ENCODE data around the gene EPGN.
A peak's percentile ranks its signal among the peaks of the same experiment; 100 is the strongest.
"Not testable (repeated sequence)": the region's sequence is repeated elsewhere in the genome, so short reads cannot be mapped to it uniquely, and the experiment has no call there.

The EPGN gene

DNA sequence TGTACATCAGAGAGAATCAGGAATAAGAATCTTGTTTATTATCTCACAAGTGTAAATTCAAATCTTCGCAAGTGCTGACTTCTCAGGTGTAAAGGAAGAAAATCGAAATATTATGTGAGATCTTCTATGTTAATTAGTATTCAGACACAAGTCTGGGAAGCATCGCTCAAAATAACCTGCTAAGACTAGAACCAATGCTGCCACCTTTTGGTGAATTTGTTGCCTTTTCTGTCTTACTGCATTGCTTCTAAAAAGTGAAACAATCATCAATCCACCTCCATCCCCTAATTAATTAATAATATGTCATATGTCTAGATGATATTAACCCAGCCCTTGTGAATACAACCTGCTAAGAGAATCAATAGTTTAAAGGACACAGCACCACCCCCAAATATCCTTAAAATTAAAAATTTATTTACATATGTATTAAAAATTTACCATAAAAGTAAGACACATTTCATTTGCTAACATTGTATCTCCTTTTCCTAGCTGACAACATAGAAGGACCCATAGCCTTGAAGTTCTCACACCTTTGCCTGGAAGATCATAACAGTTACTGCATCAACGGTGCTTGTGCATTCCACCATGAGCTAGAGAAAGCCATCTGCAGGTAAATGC, 3.5 kb downstream of the EPGN start:
- peak; percentile 67 for DNase-seq

DNA sequence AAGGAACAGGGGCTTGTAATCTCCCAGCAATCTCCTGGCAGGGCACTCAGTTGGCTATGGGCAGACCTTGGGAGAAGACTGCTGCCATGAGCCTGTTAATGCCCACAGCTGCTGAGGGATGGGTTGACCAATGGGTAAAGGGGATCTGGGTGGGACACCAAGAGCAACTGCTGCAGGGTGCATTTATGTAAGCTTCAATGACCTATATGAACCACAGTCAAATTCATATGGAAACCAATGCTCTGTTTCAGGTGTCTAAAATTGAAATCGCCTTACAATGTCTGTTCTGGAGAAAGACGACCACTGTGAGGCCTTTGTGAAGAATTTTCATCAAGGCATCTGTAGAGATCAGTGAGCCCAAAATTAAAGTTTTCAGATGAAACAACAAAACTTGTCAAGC, 6.1 kb downstream of the EPGN start:
- DNase-seq = no peak

DNA sequence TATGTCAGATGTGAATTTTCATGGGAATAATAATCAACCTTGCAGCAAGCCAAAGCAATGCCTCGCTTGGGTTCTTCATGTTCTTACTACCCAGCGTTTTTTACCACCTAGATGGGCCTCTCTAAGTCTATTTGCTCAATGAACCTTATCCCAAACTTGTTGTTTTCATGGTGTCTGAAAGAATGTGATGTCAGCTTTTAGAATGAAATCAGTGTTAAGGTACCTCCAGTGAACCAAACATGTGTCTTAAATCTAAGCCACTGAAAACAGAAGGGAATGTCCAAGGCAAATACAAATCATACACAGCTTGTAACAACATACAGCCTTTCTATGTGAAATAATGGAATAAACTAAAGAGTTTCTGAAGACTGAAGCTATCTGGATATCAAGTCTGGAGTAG, 6.7 kb downstream of the EPGN start:
- no peak for DNase-seq

DNA sequence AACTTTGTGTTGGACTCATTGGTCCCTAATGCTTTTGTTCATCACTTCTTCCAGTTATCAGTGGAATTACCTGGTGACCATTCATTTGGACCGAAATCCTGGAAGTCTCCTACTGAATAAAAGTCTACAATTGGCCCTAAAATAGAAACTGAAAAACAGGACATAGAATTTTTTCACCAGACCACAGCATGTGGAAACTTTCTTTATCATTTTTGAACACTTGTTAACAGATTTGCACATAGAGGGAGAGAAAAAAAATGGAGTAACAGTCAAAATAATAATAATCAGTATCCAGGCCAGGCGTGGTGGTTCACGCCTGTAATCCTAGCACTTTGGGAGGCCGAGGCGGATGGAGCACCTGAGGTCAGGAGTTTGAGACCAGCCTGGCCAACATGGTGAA, 7.1 kb downstream of the EPGN start:
- no peak for DNase-seq

DNA sequence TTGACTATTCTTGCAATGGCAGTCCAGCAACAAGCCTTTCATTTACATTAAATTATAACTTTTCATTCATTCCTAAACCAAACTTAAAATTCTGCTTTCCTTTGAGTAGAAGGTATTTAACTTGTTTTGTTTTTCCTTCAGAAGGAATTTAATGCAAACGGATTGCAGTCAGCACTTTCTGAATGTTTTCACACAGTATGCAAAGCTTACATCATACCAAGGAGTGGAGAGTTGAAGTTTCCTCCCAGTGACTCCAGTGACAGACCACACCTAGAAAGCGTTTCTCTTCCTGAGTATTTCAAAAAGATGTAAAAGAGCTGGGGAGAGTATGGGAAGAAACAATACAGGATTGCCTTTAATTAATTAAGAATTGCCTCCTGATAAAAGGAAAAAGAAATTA, 8.1 kb downstream of the EPGN start:
- no peak for DNase-seq

DNA sequence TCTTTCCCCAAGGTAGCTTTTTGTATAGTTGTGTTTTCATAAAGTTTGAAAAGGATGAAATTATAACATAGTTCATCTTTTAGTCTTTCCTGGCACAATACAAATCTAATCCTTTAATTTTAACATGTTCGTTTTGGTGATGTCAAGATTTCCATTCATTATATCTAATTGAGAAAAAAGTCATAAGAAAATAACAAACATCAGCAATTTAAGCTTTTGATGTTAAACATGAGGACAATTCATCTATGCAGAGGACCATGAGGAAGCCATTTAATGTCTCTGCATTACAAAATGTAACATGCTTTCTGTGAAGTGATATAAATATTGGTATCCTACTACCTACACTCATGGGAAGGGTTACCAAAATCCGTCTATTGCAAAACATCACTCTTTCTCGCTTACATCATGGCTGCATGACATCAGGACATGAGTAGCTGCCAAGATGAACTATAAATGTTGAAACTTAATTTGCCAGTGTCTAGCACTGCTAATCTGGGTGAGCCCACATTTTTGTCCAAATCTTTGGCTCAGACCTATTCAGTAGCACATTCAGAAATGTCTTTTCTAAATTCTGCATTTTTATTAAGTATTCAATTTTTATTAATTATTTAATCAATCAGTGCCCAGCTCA, 9.5 kb downstream of the EPGN start:
- no peak for DNase-seq

DNA sequence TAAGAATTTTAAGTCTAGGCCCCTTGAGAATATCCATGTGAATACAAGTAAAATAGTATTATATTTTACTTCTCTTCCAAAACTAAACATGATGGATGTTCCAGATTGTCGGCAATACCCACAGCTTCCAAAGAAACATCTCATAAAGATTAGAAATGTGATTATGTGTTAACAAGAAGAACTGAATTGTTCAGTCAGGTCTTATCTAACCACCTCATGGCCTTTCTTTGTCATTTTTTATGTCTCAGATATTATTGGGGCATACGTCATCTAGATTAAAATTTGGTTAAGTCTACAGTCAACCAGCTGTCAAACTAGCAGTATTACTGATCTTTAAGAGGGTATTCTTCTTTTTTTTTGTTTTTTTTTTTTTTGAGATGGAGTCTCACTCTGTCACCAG, 10.0 kb downstream of the EPGN start:
- no peak for DNase-seq

DNA sequence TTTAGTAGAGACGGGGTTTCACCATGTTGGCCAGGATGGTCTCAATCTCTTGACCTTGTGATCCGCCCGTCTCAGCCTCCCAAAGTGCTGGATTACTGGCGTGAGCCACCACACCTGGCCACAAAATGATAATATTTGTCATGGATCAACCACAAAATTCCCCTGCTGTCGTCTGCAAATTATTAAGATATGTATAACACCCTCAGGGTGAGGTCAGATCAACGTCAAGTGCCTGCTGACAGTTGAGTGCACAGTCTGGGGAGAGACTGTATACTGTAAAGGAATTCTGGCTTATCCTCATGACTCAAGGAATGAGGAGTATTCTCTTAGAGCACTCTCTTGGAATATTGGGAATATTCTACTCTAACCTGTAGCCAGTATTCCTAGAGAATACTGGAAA, 11.2 kb downstream of the EPGN start:
- DNase-seq = no peak

DNA sequence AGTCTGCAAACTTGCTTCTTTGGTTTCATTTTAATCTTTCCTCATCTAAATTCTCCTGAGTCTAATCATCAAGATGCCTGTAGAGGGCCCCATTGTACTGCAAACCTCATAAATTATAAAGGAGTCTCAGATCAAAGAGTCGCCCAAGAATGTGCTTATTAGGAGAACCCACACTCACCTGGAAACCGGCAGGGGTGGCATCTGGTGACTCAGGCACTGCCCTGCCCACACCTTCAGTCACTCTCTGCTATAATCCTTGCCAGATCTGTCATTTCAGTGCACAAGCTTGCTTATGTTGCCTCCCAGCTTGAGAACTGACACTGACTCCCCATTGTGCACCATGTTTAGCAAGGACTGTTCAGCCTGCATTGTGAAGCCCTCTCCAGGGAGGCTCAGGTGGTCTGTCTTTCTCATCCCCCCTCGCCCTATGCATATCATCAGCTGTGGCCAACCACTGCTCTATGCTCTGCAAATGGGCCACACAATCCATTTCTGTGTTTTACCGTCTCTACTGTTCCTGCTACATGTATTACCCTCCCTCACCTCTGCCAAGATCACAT, 12.4 kb downstream of the EPGN start:
- peak; percentile 75 for DNase-seq

DNA sequence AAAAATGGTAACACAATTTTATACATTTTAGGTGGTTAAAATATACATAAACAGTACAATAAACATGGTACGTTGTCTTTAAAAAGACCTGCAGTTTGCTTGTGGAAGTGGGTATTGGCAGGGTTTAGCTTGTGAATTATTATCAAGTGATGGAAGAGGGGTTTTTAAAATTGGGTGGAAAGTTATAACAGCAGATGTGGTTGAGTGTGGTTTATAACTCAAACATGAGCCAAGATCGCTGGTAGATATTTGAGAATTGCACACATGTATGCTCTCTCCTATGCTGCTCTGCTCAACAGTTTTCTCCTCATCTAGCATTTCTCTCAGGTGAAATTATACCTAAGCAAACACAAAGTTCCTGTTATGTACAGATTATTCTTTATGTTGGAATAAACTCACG, 14.0 kb downstream of the EPGN start:
- no peak for DNase-seq

DNA sequence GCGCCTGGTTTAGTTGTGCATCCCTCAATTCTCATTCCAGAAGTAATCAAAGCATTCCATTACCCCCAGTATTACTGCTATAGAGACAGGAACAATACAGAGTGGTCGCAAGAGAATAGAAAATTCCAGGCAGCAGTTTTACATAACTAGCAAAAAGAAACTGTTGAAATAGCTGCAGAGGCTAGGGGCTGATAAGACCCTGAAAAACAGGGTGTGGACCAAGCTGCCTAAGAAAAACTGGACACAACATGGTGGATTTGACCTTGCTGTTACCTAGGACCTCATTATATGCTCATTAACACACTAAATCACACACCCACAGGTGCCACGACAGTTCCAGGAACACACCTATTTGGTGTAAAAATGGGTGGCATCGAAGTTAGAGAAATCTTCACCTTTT, 15.4 kb downstream of the EPGN start:
- no peak for DNase-seq

DNA sequence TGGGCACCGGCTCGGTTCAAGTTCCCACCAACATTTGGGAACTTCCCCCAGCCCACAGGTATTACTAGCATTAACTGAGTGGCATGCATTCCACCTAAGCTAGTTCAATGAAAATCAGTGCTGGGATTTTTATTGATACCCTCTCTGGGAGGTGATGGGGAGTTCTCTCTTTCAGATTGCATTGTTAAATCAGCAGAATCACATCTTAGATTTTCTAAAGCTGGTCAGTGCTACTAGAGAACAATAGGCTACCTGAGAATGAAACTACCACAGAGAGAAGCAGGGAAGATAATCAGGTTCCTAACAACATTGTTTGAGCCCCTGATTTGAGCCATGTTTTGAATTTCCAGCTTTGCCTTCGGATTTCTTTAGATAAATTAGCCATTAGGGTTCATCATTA, 16.0 kb downstream of the EPGN start:
- DNase-seq = no peak

DNA sequence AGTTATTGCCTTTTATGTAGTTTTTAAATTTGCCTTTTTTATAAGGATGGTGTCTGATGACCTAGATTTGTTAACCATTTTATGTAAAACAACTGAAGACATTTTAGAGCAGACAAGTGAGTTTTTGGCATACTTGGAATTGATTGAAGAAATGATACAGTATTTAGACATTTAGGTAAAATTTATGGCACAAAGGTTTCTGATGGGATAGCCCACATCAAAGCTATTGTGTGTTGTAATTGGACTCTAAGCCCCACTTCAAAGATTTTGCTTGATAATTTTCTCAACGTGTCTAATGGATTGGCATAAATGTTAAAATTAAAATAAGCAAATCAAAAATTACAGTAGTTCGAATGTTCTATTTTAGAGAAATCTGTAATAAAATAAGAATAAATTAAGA, 17.6 kb downstream of the EPGN start:
- DNase-seq = no peak

DNA sequence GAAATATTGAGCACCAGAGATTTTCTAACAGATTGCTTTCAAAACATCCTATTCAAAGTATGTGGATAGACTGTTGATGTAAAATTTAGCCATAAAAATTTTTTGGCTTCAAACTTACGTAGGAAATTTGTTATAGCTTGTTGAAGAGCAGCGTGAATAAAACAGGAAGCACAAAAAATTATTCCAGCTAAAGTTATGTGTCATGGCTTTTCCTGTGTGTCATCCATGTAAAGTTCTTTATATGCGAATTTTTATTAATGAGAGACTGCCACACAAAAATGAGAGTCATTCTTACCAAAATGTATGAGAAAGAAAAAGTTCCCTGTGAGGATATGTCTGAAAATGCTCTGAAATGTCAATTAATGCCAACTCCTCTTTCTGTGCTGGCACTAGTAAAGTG, 19.5 kb downstream of the EPGN start:
- no peak for DNase-seq

DNA sequence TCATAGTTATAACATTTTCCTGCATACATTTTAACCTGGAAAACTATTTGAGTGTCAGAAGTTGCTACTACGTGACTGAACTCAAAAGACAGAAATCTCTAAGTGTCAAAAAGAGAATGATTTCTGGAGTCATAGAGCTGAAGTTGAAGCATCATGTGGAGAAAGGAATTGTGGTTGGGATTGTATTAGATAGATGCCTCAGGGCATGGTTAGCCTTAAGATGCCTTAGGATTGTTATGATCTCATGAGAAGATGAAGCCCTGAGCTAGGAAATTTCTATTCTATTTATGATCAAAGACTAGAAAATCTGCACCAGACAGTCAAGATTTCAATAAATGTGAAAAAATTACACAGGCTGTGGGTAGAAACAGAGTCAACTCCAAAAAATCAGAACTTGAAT, 20.2 kb downstream of the EPGN start:
- DNase-seq = no peak

DNA sequence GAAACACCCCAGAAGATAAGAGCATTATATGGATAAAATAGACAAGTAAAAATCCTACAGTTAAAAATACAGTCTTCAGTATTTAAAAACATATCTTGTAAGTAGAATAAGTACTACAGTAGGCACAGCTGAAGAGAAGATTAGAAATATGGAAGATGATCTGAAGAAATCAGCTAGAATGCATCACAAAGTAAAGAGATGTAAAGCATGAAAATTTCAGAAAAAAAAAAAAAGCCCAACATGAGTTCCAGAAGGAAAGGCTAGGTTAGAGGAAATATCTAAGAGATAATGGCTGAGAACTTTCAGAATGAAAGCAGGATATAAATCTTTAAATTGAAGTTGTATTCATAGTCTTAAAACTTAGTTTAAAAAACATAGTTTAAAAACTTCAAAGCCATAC, 21.0 kb downstream of the EPGN start:
- no peak for DNase-seq

DNA sequence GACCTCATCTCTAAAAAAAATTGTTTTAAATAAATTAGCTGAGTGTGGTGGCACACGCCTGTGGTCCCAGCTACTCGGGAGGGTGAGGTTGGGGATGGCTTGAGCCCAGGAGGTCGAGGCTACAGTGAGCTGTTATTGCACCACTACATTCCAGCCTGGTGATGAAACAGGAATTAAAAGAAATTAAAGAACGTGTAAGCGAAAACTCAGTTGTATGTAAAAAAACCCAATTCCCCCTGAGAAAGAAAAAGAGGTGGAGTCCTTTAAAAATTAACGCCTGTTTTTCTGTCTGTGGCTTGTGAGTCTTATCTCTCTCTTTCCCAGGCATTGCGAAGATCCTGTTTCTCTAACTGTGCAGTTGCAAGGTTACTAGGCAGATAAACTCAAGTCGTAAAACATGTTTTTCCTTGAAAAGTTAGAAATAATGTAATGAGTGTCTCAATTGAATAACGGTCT, 22.1 kb downstream of the EPGN start:
- no peak for DNase-seq

DNA sequence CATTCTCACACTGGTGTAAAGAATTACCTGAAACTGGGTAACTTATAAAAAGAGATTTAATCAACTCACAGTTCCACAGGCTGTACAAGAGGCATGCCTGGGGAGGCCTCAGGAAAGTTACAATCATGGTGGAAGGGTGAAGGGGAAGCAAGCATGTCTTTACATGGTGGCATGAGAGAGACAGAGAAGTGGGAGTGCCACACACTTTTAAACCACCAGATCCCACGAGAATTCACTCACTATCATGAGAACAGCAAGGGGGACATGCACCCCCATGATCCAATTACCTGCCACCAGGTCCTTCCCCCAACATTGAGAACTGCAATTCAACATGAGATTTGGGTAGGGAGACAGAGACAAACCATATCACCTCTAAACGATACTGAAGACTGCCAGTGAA, 23.0 kb downstream of the EPGN start:
- no peak for DNase-seq

DNA sequence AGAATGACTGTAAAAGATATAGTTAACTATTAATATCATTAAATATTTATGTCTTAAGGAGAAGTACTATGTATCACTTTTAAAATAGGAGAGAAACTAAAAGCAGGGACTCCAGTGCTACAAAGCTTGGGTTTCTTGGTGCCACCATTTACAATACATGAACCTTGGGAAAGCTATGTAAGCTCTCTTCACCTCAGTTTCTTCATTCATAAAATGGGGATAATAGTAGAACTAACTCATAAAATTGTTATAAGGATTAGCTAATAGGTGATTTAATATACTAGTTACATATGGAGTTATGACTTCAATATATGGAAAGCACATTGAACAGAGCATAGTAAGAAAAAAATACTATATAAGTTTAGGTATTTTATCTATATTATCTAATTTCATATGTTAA, 23.7 kb downstream of the EPGN start:
- no peak for DNase-seq

DNA sequence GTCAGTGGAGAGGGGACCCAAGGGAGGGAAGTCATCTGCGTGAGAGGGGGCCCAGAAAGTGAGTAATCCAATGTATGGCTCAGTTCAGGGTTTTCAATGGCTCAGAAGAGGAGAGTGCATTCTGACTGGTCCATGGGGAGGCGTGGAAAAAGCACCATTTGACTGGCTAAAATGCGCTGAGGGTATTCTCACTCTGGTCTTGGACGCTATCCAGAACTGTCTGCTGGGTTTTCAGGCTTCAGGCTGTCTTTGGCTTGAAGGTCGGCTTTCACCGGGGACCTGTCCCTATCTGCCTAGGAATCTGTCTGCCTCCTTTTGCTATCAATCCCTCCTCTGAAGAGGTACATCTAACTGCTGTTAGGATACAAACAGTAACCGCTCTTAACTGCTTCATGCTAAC, 26.4 kb downstream of the EPGN start:
- no peak for DNase-seq

DNA sequence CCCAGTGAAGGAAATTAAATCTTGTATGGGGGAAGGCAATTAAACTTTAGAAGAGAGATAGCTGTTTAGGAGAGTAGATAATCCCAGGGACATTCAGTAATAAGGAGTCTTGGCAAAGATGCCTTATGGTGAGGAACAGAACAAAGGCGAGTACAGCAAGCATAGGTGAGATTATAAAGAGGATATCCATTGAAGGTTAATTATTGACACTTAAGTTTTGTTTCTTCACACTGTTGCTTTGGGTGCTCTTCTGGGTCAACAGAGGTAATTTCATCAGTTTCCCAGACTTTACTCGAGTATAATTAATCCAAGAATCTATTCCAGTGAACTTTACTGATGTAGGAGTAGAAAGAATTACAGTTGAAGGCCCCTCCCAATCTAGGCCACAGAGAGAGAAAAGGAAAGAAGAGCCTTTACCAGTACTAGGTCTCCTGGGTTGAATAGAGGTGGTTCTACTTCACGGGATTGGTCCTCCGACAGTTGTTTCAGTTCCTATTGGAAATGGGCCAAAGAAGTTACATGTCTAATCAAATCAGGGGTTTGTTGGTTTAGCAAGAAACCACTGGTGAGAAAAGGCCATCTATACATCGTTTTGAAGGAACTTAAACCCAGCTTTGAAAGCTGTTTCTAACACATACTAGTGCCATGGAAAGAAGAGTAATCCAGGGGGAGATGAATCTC, 27.2 kb downstream of the EPGN start:
- DNase-seq = no peak

DNA sequence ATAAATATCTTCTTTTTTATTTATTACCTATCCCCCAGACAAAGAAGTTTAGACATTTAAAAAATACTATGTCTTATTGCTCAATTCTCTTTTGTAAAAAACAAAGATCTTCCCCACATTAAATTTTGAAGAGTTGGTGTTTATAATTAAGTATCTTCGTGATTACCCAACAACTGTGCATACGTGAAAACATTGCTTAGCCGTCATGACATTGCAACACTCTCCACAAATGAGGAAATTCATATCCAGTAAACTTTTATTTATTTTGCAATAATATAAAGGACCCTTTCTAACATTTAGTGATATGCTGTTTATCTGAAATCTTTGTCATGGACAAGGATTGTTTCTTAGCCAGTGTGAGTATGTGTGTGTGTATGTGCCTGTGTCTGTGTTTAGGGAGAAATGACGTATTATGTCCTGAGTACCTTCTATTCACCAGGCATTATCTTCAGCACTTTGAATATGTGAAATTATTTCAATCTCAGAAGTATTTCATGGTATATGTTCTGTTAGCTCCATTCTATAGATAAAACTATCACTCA, 30.6 kb downstream of the EPGN start:
- DNase-seq = no peak

DNA sequence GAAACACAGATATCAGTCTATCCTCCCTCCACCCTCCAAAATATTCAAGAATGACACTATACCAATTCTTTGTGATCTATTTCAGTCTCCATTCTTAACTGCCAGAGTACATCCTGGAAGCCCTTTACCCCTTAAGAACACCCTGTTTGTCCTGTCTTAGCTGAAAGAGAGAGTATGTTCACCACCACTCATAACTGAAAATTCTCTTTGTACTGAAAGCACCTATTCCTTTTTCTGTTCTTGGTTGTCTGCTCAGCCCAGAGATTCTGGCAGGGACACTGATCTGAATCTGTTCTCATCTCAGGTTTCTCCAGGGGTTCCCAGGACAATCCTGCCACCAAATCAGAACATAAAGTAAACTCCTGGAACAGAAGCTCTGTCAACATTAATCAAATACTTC, 31.2 kb downstream of the EPGN start:
- DNase-seq = no peak

DNA sequence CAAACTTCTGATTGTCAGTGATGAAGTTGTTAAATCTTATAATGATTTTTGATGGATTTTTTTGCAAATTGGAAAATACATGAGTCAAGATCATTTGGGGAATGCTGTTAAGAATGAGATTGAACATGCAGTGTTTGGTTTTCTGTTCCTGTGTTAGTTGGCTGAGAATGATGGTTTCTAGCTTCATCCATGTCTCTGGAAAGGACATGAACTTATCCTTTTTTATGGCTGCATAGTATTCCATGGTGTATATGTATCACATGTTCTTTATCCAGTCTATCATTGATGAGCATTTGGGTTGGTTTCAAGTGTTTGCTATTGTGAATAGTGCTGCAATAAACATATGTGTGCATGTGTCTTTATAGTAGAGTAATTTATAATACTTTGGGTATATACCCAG, 32.2 kb downstream of the EPGN start:
- not testable (repeated sequence) for DNase-seq

Measured in kidney glomerular epithelial cell (primary cell).